Psoas muscle (tissue), 8 donors: ENCODE measurements around the gene KCTD7. TPM values are rescaled to one million over a fixed set of nuclear protein-coding genes. Genes with fewer than 3 reads are reported as not detected.
"Not testable (repeated sequence)": the region's sequence is repeated elsewhere in the genome, so short reads cannot be mapped to it uniquely, and the experiment has no call there.

Experiments
- ATAC-seq, 4 donors: fragments of 200-7000 bp; cut with Tn5 transposase; one replicate each; pipeline ENCODE4 v1.9.1; 2020; ENCODE audit warnings: moderate library complexity in 3 of 4, mild to moderate bottlenecking in 2 of 4
- DNase-seq, 2 donors: peaks; one replicate each; pipeline ENCODE4 v3.0.0-alpha.2; 2020
- H3K27ac ChIP-seq: fragments of 200-600 bp; one replicate; pipeline ENCODE4 v1.8.0; 2022
- H3K27me3 ChIP-seq, 3 donors: fragments of 200-600 bp in 1 of 3; one replicate each; pipeline versions ENCODE4 v1.6.1 to v1.8.0; 2013 to 2022; ENCODE audit warnings: low read length in 2 of 3, mild to moderate bottlenecking in 2 of 3, moderate library complexity in 1 of 3; ENCODE audit not compliant: insufficient read depth in 3 of 3
- H3K36me3 ChIP-seq, 2 donors: fragments of 200-600 bp in 1 of 2; one replicate each; pipeline versions ENCODE4 v1.6.1 to v1.8.0; 2013 to 2022; ENCODE audit warnings: low read depth in 1 of 2, mild to moderate bottlenecking in 1 of 2, moderate library complexity in 1 of 2; ENCODE audit not compliant: insufficient read depth in 1 of 2
- H3K4me1 ChIP-seq: fragments of 200-600 bp; one replicate; pipeline ENCODE4 v1.8.0; 2022
- H3K4me3 ChIP-seq: fragments of 200-600 bp; one replicate; pipeline ENCODE4 v1.8.0; 2022; ENCODE audit warnings: mild to moderate bottlenecking
- H3K9me3 ChIP-seq: fragments of 200-600 bp; one replicate; pipeline ENCODE4 v1.8.0; 2022
- whole genome bisulfite sequencing, 3 donors: extraction: QIAGEN DNeasy Blood & Tissue Kit; methylation state at CpG; one replicate each; pipeline versions ENCODE4 v1.1.6 to v1.1.7; 2013; 5-methylcytosine and 5-hydroxymethylcytosine counted together
- intact Hi-C, 2 donors: fragments of 100-400 bp; cut with DNase I; formaldehyde crosslinking; loops; one replicate each; pipeline versions ENCODE4 v1.11.0 to v1.14.2; 2022
- polyA plus RNA-seq, 3 donors: library from polyadenylated mRNA; stranded (reverse); fragments of 200-250 nt; gene quantifications; one replicate each; pipeline ENCODE4 v1.2.3, GENCODE V29; 2013
- total RNA-seq, 4 donors: library from RNA; stranded (reverse); fragmentation: NEBNext Ultra II Directional in 2 of 4; extraction: Animal tissue kit (Norgen Biotek cat#: 25700) in 2 of 4; gene quantifications; one replicate each; pipeline versions ENCODE4 v1.2.1 to v1.2.4, GENCODE V29; 2021 to 2023
- TF ChIP-seq, protein P1 (sequence below): fragments of 200-600 bp; IDR thresholded peaks from one replicate; pipeline ENCODE4 v1.8.0; 2022; ENCODE audit warnings: antibody characterized with exemption
- donor health status: healthy with polysubstance abuse.
- donor health status: DM: no; HTN: no; CAD: no; lungs with moderate emphysema.
- donor health status: Bipolar disorder and iron deficiency.
- donor health status: healthy.
- donor health status: DM: yes; HTN: yes; CAD: no.
- donor health status: DM: no; HTN: no; CAD: no.
- donor health status: DM: no; HTN: no; CAD: no.
- donor health status: DM: yes; HTN: yes; CAD: no.

The KCTD7 gene
- total and polyA plus RNA-seq, 7 donors = 2.2 to 9.8 (median 4.0) TPM

DNA sequence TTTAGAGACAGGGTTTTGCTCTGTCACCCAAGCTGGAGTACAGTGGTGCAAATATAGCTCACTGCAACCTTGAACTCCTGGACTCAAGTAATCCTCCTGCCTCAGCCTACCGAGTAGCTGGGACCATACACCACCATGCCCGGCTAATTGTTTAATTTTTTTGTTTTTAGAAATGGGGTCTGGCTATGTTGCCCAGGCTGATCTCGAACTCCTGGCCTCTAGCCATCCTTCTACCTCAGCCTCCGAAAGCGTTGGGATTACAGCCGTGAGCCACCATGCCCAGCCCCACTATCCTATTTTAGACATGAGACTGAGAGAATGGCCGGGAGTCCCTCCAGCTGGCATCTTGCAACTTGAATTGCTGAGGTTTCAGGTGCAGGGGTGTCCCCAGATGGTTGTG is 39.4 kb downstream of the KCTD7 start:
- Histone ChIP-seq H3K36me3 (no peaks in the 10 kb centered on the region), H3K27ac (no peak overlapping the region), H3K9me3 (no peaks in the 10 kb centered on the region), H3K4me3 (no peak overlapping the region), H3K4me1 (no peaks in the 10 kb centered on the region), H3K27me3 (no peaks in the 10 kb centered on the region)
- DNase-seq = no peak
- intact Hi-C loops = no loop called here
- TF ChIP-seq, protein P1, sequence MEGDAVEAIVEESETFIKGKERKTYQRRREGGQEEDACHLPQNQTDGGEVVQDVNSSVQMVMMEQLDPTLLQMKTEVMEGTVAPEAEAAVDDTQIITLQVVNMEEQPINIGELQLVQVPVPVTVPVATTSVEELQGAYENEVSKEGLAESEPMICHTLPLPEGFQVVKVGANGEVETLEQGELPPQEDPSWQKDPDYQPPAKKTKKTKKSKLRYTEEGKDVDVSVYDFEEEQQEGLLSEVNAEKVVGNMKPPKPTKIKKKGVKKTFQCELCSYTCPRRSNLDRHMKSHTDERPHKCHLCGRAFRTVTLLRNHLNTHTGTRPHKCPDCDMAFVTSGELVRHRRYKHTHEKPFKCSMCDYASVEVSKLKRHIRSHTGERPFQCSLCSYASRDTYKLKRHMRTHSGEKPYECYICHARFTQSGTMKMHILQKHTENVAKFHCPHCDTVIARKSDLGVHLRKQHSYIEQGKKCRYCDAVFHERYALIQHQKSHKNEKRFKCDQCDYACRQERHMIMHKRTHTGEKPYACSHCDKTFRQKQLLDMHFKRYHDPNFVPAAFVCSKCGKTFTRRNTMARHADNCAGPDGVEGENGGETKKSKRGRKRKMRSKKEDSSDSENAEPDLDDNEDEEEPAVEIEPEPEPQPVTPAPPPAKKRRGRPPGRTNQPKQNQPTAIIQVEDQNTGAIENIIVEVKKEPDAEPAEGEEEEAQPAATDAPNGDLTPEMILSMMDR = no peak
- WGBS, 3 donors = 78 to 91% (median 79%) methylated on average over 7 of the region's 7 CpGs
- no peak for ATAC-seq

DNA sequence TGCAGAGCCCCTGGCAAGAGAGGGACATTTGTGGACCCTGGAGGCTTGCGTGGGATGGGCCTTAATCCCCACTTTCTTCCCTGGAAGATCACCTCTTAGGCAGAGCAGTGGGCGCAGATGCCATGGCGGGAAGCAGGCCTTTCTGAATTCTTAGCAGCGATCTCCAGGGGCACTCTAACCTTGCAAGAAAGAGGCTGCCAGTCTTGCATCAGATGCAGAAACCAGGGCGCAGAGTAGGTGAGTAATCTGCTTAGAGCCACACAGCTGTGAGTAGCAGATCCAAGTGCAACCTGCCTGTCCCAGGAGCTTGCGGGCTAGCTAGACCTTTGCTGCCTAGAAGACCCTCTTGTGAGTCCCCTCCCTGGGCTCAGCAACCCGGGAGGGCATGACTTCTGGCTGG is 40.0 kb downstream of the KCTD7 start:
- DNase-seq (no peak), ATAC-seq (no peak)
- TF ChIP-seq, protein P1 = no peak
- no peaks in the 10 kb centered on the region for H3K4me1 ChIP-seq
- no peak overlapping the region for H3K4me3 ChIP-seq
- WGBS, 3 donors = 78 to 82% (median 79%) methylated on average over 7 of the region's 7 CpGs
- no peaks in the 10 kb centered on the region for H3K27me3 ChIP-seq
- H3K27ac ChIP-seq = no peak overlapping the region
- no peaks in the 10 kb centered on the region for H3K9me3 ChIP-seq
- no peaks in the 10 kb centered on the region for H3K36me3 ChIP-seq
- intact Hi-C loops = no loop called here

DNA sequence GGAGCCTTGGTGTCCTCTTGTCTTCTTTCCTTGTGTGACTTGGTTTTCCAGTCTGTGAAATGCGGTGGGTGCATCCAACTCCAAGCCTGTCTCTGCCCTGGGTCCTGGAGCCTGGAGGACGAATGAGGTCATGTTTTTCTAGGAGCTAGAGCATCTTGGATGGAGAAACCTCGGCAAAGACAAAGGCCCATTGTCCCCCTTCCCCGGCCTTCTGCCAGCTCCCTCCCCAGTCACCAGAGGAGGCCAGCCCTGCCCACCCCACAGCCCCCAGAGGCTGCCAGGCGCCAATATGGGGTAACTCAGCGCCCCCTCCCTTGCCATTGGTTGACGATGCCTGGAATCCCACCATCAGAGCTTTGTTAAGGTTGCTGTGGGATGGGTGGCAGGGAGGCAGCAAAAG is 40.4 kb downstream of the KCTD7 start:
- ATAC-seq (no peak), DNase-seq (no peak)
- H3K4me3 ChIP-seq = no peak overlapping the region
- TF ChIP-seq, protein P1 = no peak
- H3K9me3 ChIP-seq = no peaks in the 10 kb centered on the region
- H3K27me3 ChIP-seq = no peaks in the 10 kb centered on the region
- H3K36me3 ChIP-seq = no peaks in the 10 kb centered on the region
- no peak overlapping the region for H3K27ac ChIP-seq
- 56 to 69% (median 56%) methylated on average over 7 of the region's 7 CpGs for whole genome bisulfite sequencing, 3 donors
- no peaks in the 10 kb centered on the region for H3K4me1 ChIP-seq
- intact Hi-C loops = no loop called here

DNA sequence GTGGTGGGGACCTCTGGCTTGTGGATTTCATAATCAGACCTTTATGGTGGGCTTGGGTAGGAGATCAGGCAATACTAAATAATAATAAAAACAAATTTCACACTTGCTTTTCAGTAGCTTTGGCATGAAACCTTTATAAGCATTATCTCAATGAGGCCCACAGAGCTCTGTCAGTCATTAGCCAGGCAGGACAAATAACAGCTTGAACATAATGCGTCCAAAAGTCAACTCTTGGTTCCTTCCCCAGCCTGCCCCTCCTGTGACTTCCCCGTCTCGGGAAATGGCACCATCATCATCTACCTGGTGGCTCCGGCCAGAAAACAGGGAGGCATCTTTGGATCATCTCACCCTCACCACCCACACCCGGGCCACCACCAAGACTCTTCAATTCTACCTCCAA is 40.8 kb downstream of the KCTD7 start:
- Histone ChIP-seq H3K4me3 (no peak overlapping the region), H3K36me3 (no peaks in the 10 kb centered on the region), H3K4me1 (no peaks in the 10 kb centered on the region), H3K27me3 (no peaks in the 10 kb centered on the region), H3K9me3 (no peaks in the 10 kb centered on the region), H3K27ac (no peak overlapping the region)
- DNase-seq = no peak
- ATAC-seq = no peak
- 72 to 89% (median 80%) methylated on average over 5 of the region's 5 CpGs for WGBS, 3 donors
- intact Hi-C loops = no loop called here
- TF ChIP-seq, protein P1 = no peak

DNA sequence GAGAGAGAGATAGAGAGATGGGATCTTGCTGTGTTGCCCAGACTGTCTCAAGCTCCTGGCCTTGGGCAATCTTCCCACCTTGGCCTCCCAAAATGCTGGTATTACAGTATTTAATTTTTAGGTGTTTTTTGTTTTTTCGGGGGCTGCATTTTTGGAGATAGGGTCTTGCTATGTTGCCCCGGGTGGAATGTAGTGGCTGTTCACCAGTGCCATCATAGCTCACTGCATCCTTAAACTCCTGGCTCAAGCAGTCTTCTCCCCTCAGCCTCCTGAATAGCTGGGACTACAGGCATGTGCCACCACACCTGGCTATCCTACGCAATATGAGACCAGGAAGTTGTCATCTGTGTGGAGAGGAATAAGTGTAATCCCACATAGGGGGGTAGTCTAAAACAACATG is 42.4 kb downstream of the KCTD7 start:
- Histone ChIP-seq H3K27me3 (no peaks in the 10 kb centered on the region), H3K4me1 (no peaks in the 10 kb centered on the region), H3K9me3 (no peaks in the 10 kb centered on the region), H3K36me3 (no peaks in the 10 kb centered on the region), H3K4me3 (no peak overlapping the region), H3K27ac (no peak overlapping the region)
- intact Hi-C loops = no loop called here
- TF ChIP-seq, protein P1 = no peak
- ATAC-seq = no peak
- DNase-seq = no peak
- WGBS, 3 donors = 95 to 97% (median 96%) methylated on average over 3 of the region's 3 CpGs

DNA sequence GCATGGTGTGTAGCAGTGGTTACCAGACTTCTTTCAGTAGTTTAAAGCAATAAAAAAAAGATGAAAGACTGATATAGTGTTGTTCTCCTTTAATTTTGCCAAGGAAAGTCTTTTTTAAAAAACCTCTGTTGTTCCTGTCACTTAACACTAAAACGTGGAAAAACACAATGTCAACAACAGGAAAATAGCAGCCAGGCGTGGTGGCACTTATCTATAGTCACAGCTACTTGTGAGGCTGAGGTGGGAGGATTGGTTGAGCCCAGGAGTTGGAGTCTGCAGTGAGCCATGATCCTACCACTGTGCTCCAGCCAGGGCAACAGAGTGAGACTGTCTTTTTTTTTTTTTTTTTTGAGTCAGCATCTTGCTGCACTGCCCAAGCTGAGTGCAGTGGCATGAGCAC is 42.8 kb downstream of the KCTD7 start:
- H3K27me3 ChIP-seq, H3K27ac ChIP-seq, H3K36me3 ChIP-seq, H3K4me3 ChIP-seq, H3K9me3 ChIP-seq, ATAC-seq, DNase-seq, intact Hi-C loops, H3K4me1 ChIP-seq: not testable (repeated sequence)
- WGBS, 3 donors = 79 to 82% (median 80%) methylated on average over 2 of the region's 2 CpGs

DNA sequence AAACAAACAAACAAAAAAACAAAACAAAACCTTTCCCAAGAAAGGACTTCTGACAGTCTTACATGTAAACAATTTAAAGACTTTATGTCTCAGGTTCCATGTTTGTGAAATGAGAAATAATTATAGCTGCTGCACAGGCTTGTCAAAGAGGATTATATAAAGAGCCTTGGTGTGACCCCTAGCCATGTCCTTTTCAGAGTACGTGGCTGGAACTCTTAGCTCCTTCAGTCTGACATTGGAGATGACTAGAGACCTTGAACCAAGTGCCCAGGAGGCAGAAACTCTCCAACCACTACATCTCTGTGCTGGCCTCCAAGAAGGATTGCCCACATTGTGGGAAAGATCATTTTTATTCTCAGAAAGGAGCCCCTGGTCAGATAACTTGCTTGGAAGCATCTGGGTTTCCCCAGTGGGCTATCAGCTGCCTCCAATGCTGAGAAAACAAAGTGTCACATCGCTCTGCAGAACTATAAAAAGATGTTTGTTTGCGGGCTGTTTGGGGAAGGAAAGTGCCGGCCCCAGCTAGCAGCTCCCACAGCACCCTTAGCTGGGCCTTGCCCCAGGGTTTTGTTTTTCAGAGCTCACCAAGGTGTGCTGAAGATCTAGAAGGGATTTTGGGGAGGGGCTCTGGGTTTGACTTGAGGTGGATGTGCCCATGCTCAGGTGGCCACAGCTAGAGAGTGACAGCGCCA is 43.9 kb downstream of the KCTD7 start:
- H3K27ac ChIP-seq, H3K27me3 ChIP-seq, H3K9me3 ChIP-seq, H3K4me3 ChIP-seq, ATAC-seq, H3K4me1 ChIP-seq, H3K36me3 ChIP-seq, intact Hi-C loops, DNase-seq: not testable (repeated sequence)
- WGBS, 3 donors = 86% methylated on average over 3 of the region's 5 CpGs; no CpG with 5 or more reads in 2 of the 3 donors
